SK-N-SH treated with all-trans-retinoic acid at 6 μM for 48 hours (cell line): ENCODE measurements around the gene COG4.

Experiments used
- ISL1 ChIP-seq: fragments of 250-450 bp; sonication (Bioruptor Pico); IDR thresholded peaks from 2 replicates; pipeline ENCODE4 v2.1.2; 2022; ENCODE audit warnings: mild to moderate bottlenecking, moderate library complexity
- RARB ChIP-seq: fragments of 250-450 bp; sonication (Bioruptor Pico); IDR thresholded peaks from 2 replicates; pipeline ENCODE4 v1.8.0; 2021; ENCODE audit warnings: mild to moderate bottlenecking, moderate library complexity
- ZFP30 ChIP-seq: fragments of 450-650 bp; formaldehyde crosslinking; IDR thresholded peaks from 2 replicates; pipeline ENCODE4 v1.5.0; 2022; ENCODE audit warnings: mild to moderate bottlenecking, moderate library complexity
- ZNF8 ChIP-seq: fragments of 450-650 bp; formaldehyde crosslinking; IDR thresholded peaks from 2 replicates; pipeline ENCODE4 v1.5.0; 2020; ENCODE audit warnings: mild to moderate bottlenecking, moderate library complexity
- TF ChIP-seq, protein P1 (sequence below): fragments of 250-450 bp; sonication (Bioruptor Pico); IDR thresholded peaks from 2 replicates; pipeline ENCODE4 v1.8.0; 2020; ENCODE audit warnings: mild to moderate bottlenecking, moderate library complexity, borderline replicate concordance
- TF ChIP-seq, protein P2 (sequence below): fragments of 250-450 bp; sonication (Bioruptor Pico); IDR thresholded peaks from 2 replicates; pipeline ENCODE4 v1.8.0; 2021; ENCODE audit warnings: low read depth, mild to moderate bottlenecking, moderate library complexity, borderline replicate concordance

DNA sequence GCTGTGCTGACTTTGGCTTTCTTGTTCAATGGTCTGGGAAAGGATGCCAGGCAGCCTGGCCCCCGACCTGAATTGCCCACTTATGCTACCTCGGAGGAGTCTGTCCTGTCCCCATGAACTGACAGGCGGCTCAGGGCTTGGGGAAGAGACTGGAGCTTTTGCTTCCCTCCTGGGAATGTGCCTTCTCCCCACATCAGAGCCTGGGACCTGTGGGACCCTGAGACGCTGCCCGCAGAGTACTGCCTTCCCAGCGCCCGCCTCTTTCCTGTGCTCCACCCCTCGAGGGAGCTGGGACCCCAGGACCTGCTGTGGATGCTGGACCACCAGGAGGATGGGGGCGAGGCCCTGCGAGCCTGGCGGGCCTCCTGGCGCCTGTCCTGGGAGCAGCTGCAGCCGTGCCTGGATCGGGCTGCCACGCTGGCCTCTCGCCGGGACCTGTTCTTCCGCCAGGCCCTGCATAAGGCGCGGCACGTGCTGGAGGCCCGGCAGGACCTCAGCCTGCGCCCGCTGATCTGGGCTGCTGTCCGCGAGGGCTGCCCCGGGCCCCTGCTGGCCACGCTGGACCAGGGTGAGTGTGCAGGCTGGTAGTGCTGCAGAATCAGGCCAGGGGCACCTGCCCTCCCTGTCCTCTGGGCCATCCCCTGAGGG lies 50.4 kb downstream of the COG4 start:
- no peak for TF ChIP-seq ISL1 (CRISPR knock-in tag)
- TF ChIP-seq RARB = no peak
- TF ChIP-seq ZFP30 (CRISPR knock-in tag) = no peak
- TF ChIP-seq, protein P1, sequence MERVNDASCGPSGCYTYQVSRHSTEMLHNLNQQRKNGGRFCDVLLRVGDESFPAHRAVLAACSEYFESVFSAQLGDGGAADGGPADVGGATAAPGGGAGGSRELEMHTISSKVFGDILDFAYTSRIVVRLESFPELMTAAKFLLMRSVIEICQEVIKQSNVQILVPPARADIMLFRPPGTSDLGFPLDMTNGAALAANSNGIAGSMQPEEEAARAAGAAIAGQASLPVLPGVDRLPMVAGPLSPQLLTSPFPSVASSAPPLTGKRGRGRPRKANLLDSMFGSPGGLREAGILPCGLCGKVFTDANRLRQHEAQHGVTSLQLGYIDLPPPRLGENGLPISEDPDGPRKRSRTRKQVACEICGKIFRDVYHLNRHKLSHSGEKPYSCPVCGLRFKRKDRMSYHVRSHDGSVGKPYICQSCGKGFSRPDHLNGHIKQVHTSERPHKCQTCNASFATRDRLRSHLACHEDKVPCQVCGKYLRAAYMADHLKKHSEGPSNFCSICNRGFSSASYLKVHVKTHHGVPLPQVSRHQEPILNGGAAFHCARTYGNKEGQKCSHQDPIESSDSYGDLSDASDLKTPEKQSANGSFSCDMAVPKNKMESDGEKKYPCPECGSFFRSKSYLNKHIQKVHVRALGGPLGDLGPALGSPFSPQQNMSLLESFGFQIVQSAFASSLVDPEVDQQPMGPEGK (CRISPR knock-in tag) = no peak
- TF ChIP-seq, protein P2, sequence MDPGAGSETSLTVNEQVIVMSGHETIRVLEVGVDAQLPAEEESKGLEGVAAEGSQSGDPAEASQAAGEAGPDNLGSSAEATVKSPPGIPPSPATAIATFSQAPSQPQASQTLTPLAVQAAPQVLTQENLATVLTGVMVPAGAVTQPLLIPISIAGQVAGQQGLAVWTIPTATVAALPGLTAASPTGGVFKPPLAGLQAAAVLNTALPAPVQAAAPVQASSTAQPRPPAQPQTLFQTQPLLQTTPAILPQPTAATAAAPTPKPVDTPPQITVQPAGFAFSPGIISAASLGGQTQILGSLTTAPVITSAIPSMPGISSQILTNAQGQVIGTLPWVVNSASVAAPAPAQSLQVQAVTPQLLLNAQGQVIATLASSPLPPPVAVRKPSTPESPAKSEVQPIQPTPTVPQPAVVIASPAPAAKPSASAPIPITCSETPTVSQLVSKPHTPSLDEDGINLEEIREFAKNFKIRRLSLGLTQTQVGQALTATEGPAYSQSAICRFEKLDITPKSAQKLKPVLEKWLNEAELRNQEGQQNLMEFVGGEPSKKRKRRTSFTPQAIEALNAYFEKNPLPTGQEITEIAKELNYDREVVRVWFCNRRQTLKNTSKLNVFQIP (CRISPR knock-in tag) = no peak
- TF ChIP-seq ZNF8 = no peak
